ENCODE results near the gene MYLK4. TPM values are rescaled to one million over a fixed set of nuclear protein-coding genes. Genes with fewer than 3 reads are reported as not detected.

Gene MYLK4
- polyA plus RNA-seq, 3 donors, result 0.04 to 0.45 (median 0.08) TPM

DNA sequence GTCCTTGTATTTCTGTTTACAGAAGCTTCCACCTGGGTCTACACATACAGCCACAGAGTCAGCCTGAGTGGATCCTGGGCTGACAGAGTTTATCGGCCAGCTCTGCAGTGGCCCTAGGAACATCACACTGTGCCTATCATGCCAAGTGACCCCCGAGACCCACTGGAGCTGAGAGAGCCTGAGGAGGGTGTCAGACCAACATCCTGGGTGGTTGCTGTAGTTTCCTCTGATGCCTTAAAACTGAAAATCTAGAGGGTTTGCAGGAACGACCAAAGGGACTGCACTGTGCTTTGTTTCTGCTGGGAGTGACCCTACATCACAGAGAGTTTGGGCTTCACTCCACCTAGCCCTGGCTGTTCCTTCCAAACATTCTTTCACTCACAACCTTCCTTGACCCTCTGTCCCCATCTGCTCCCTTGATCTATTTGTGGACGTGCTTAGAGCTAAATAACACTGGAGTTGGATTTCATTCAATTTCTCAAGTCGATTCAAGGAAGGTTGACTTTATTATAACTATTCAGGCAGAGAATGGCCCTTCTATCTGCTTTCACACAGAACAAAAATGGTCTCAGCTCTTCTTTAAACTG, 18.1 kb downstream of the MYLK4 start:
- Histone ChIP-seq H3K4me2 (replicated peaks; ENCODE audit: extremely low read depth, low read length, poor library complexity, severe bottlenecking) (no peak overlapping the region), H3K9me3 (replicated peaks in 1 of 2; ENCODE audit: control insufficient read depth in 1 of 2, insufficient read depth in 1 of 2, low read length in 2 of 2) (no peaks in the 10 kb centered on the region), H3K4me1 (ENCODE audit: control insufficient read depth in 1 of 2, insufficient read depth in 2 of 2, low read length in 2 of 2) (peaks cover 18 to 19% of the 10 kb centered on the region in 2 donors), H4K20me1 (ENCODE audit: insufficient read depth, low read length) (no peaks in the 10 kb centered on the region), H2AFZ (ENCODE audit: insufficient read depth, low read depth, low read length, poor library complexity, severe bottlenecking) (no peak overlapping the region), H3K27ac (ENCODE audit: low read depth in 1 of 2, low read length in 2 of 2) (peak overlapping the region in 1 of 2 donors; percentile 87), H3K27me3 (ENCODE audit: control insufficient read depth in 2 of 2, insufficient read depth in 2 of 2, low read length in 2 of 2) (no peaks in the 10 kb centered on the region), H3K79me2 (ENCODE audit: insufficient read depth, low read length) (no peaks in the 10 kb centered on the region), H3K4me3 (replicated peaks in 1 of 3; ENCODE audit: low read depth in 2 of 3, low read length in 3 of 3) (no peak overlapping the region), H3K36me3 (replicated peaks in 1 of 2; ENCODE audit: control insufficient read depth in 1 of 2, insufficient read depth in 2 of 2, low read length in 2 of 2) (no peaks in the 10 kb centered on the region), H3K9ac (ENCODE audit: insufficient read depth, low read length, poor library complexity, severe bottlenecking) (no peak overlapping the region)
- TF ChIP-seq, protein P1, sequence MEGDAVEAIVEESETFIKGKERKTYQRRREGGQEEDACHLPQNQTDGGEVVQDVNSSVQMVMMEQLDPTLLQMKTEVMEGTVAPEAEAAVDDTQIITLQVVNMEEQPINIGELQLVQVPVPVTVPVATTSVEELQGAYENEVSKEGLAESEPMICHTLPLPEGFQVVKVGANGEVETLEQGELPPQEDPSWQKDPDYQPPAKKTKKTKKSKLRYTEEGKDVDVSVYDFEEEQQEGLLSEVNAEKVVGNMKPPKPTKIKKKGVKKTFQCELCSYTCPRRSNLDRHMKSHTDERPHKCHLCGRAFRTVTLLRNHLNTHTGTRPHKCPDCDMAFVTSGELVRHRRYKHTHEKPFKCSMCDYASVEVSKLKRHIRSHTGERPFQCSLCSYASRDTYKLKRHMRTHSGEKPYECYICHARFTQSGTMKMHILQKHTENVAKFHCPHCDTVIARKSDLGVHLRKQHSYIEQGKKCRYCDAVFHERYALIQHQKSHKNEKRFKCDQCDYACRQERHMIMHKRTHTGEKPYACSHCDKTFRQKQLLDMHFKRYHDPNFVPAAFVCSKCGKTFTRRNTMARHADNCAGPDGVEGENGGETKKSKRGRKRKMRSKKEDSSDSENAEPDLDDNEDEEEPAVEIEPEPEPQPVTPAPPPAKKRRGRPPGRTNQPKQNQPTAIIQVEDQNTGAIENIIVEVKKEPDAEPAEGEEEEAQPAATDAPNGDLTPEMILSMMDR (IDR thresholded peaks at IDR 0.05), result no peak
- Mint-ChIP-seq H3K9me3 (no peaks in the 10 kb centered on the region), H3K4me3 (no peak overlapping the region), H3K4me1 (peaks cover 40% of the 10 kb centered on the region), H3K27me3 (ENCODE audit: low read depth in 3 of 3) (peaks cover 0 to 3% (median 1%) of the 10 kb centered on the region in 3 donors), H3K27ac (peak overlapping the region; percentile 75 to 97 (median 94)), H3K36me3 (no peaks in the 10 kb centered on the region)
- 75% methylated on average over 4 of the region's 5 CpGs for WGBS (ENCODE audit: insufficient coverage)
- intact Hi-C loops (cut with micrococcal nuclease), result loop anchor here in 1 of 2 donors (10.0 kb wide), 1 partner anchor 198 kb away; no protein-coding TSS in a partner anchor
- no peak for DNase-seq

DNA sequence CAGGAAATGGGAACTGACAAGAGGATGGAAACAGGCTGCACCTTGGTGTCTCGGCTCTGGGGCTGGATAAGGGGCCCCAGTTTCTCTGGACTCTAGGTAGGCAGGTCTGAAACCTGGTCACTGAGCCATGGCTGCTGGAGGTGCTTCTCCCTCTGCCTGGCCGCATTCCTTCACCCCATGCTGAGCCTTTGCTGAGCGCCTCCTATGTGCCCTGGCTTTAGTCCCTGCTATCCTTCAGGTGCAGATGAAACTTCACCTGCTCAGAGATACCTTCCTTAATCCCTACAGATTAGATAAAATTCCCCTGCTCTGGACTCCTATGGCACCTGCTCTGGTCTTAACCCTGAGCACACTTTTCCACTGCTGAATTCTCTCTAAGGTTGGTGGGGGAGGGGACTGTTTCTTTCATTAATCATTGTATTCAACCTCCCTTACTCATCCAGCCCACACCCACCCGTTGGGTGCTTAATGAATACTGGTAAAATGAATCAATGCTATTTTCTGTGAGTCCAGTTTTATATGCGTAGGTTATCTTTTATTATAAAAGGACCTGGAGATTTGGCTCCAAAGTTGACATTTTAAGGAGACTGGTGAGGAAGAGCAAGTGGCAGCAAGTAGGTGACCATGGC, 19.3 kb downstream of the MYLK4 start:
- H3K36me3 ChIP-seq (replicated peaks in 1 of 2; ENCODE audit: control insufficient read depth in 1 of 2, insufficient read depth in 2 of 2, low read length in 2 of 2), result no peaks in the 10 kb centered on the region
- no peaks in the 10 kb centered on the region for H3K27me3 ChIP-seq (ENCODE audit: control insufficient read depth in 2 of 2, insufficient read depth in 2 of 2, low read length in 2 of 2)
- H2AFZ ChIP-seq (ENCODE audit: insufficient read depth, low read depth, low read length, poor library complexity, severe bottlenecking), result no peak overlapping the region
- H3K9me3 Mint-ChIP-seq, result no peaks in the 10 kb centered on the region
- no peak overlapping the region for H3K27ac ChIP-seq (ENCODE audit: low read depth in 1 of 2, low read length in 2 of 2)
- H3K27ac Mint-ChIP-seq, result peak overlapping the region in 3 of 7 donors; percentile 25 to 74 (median 35)
- TF ChIP-seq, protein P1 (IDR thresholded peaks at IDR 0.05), result no peak
- DNase-seq, result no peak
- H3K4me3 Mint-ChIP-seq, result no peak overlapping the region
- intact Hi-C loops (cut with micrococcal nuclease), result loop anchor here in 1 of 2 donors (10.0 kb wide), 1 partner anchor 197 kb away; no protein-coding TSS in a partner anchor
- H3K9ac ChIP-seq (ENCODE audit: insufficient read depth, low read length, poor library complexity, severe bottlenecking), result no peak overlapping the region
- peaks cover 26 to 28% of the 10 kb centered on the region in 2 donors for H3K4me1 ChIP-seq (ENCODE audit: control insufficient read depth in 1 of 2, insufficient read depth in 2 of 2, low read length in 2 of 2)
- H3K27me3 Mint-ChIP-seq (ENCODE audit: low read depth in 3 of 3), result peaks cover 0 to 1% (median 1%) of the 10 kb centered on the region in 3 donors
- no peaks in the 10 kb centered on the region for H3K9me3 ChIP-seq (replicated peaks in 1 of 2; ENCODE audit: control insufficient read depth in 1 of 2, insufficient read depth in 1 of 2, low read length in 2 of 2)
- H3K36me3 Mint-ChIP-seq, result no peaks in the 10 kb centered on the region
- no peaks in the 10 kb centered on the region for H4K20me1 ChIP-seq (ENCODE audit: insufficient read depth, low read length)
- H3K4me2 ChIP-seq (replicated peaks; ENCODE audit: extremely low read depth, low read length, poor library complexity, severe bottlenecking), result no peak overlapping the region
- H3K79me2 ChIP-seq (ENCODE audit: insufficient read depth, low read length), result no peaks in the 10 kb centered on the region
- 97% methylated on average over 3 of the region's 5 CpGs for WGBS (ENCODE audit: insufficient coverage)
- no peak overlapping the region for H3K4me3 ChIP-seq (replicated peaks in 1 of 3; ENCODE audit: low read depth in 2 of 3, low read length in 3 of 3)
- H3K4me1 Mint-ChIP-seq, result peaks cover 46% of the 10 kb centered on the region
